Activated T-cell treated with anti-CD3 and anti-CD28 coated beads, Interleukin-2, amount 50 U/mL, for 72 hours (primary cell): ENCODE results near the gene VDAC1. TPM values are rescaled to one million over a fixed set of nuclear protein-coding genes. Genes with fewer than 3 reads are reported as not detected.
A peak's percentile ranks its signal among the peaks of the same experiment; 100 is the strongest.

Experiments
- ATAC-seq, 2 donors: fragments of 150-1000 bp; cut with Tn5 transposase; replicated peaks in 1 of 2; 2 replicates each; pipeline ENCODE4 v1.10.0; 2021; ENCODE audit warnings: moderate library complexity in 2 of 2, mild to moderate bottlenecking in 1 of 2
- DNase-seq, 2 donors: peaks; one replicate each; pipeline ENCODE4 v3.0.0; 2021 to 2022; ENCODE audit warnings: mixed read lengths in 1 of 2
- H3K27ac Mint-ChIP-seq: one replicate; pipeline ENCODE4 v1.8.0; 2022; ENCODE audit warnings: mild to moderate bottlenecking, moderate library complexity, mixed read lengths
- H3K27me3 Mint-ChIP-seq: one replicate; pipeline ENCODE4 v1.8.0; 2022; ENCODE audit warnings: low read depth, mixed read lengths
- H3K36me3 Mint-ChIP-seq, 2 donors: one replicate each; pipeline ENCODE4 v1.8.0; 2022; ENCODE audit warnings: mixed read lengths in 2 of 2, mild to moderate bottlenecking in 1 of 2; ENCODE audit not compliant: insufficient read depth in 2 of 2
- H3K4me1 Mint-ChIP-seq: one replicate; pipeline ENCODE4 v1.8.0; 2022; ENCODE audit warnings: low read depth, mixed read lengths
- H3K4me3 Mint-ChIP-seq, 2 donors: one replicate each; pipeline ENCODE4 v1.8.0; 2022; ENCODE audit warnings: mild to moderate bottlenecking in 2 of 2, mixed read lengths in 2 of 2, moderate library complexity in 2 of 2
- H3K9me3 Mint-ChIP-seq, 2 donors: one replicate each; pipeline ENCODE4 v1.8.0; 2022; ENCODE audit warnings: mixed read lengths in 2 of 2
- total RNA-seq, 2 donors: library from RNA; stranded (reverse); gene quantifications; one replicate each; pipeline ENCODE4 v1.2.3, GENCODE V29; 2022

Gene VDAC1
- total RNA-seq, 2 donors from 2014 or later = 252 to 258 TPM

DNA sequence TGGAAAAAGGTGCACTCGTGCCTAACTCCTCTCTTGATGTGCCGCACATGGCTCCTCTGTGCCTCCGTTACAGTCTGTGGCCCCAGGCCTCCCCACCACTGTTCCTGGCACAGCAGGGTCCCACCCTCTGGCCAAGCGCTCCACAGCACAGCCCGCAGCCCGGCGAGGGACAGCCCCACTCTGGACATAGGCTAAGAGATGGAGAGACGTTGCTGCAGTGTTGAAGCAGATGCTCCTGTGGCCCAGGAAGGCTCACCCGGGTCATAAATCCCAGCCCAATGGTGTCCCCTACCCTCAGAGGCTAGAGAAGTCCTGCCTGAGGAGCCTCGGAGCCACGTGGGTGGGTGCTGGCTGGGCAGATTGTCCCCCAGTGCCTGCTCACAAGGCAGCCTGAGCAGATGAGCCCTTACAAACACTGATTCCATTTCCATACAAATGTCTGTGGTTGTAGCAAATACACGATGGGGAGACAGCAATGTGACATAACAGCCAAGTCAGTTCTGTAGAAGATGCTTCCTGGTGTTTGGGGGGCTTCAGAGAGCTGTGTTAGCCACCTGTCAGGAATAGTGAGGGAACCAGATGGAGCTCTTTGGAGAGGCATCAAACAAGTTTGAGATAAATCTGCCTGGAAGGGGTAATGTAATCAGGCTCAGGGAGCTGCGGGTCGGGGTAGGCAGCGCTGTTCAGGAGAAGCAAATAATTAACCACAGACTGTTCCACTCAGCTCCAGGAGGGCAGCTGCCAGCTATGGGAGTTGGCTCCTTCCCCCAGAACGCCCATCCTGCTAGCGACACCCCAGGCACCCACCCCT, 78.1 kb downstream of the VDAC1 start:
- no peaks in the 10 kb centered on the region for H3K9me3 Mint-ChIP-seq
- peaks cover 52% of the 10 kb centered on the region for H3K4me1 Mint-ChIP-seq
- no peak for DNase-seq
- no peak for ATAC-seq
- H3K36me3 Mint-ChIP-seq = no peaks in the 10 kb centered on the region
- no peak overlapping the region for H3K4me3 Mint-ChIP-seq
- peaks cover 9% of the 10 kb centered on the region for H3K27me3 Mint-ChIP-seq
- H3K27ac Mint-ChIP-seq = no peak overlapping the region

DNA sequence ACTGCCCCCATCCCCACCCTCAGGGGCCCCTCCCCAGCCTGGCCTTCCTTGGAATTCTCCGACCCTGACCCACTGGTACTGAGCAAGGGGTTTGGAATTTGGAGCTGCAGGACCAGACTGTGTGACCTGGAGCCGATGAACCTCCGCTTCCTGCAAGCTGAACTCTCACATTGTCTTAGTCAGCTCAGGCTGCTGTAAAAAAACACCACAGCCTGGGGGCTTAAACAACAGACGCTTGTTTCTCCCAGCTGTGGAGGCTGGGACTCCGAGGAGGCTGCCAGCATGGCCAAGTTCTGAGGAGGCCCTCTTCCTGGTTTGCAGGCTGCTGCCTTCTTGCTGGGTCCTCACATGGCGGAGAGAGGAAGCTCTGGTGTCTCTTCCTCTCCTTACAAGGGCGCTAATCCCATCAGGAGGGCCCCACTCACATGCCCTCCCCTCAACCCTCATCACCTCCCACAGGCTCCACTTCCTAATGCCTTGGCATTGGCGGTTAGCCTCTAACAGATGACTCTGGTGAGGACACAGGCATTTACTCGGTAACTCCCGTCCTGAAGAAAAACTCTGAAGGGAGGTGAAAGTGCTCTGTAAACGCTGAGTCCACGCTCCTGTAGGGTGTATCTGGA, 78.8 kb downstream of the VDAC1 start:
- DNase-seq (no peak), ATAC-seq (no peak)
- Mint-ChIP-seq H3K9me3 (no peaks in the 10 kb centered on the region), H3K27me3 (peaks cover 9% of the 10 kb centered on the region), H3K4me1 (peaks cover 47% of the 10 kb centered on the region), H3K27ac (no peak overlapping the region), H3K36me3 (no peaks in the 10 kb centered on the region), H3K4me3 (no peak overlapping the region)

DNA sequence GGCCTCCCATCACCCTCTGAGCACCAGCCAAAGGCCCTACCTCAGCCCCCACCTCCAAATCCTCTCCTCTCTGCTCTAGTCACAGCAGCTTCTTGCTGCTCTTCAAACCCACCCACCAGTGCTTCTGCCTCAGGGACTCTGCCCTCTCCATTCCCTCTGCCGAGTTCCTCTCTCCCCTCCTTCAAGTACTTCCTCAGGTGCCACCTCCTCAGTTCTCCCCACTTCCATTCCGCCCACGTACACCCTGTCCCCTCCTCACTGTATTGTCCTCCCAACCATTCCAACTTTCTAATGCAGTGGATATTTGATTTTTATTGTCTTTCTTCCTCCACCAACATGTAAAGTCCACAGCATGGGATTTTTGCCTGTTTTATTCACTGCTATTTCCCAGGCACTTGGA, 79.5 kb downstream of the VDAC1 start:
- H3K36me3 Mint-ChIP-seq = no peaks in the 10 kb centered on the region
- peaks cover 9% of the 10 kb centered on the region for H3K27me3 Mint-ChIP-seq
- H3K9me3 Mint-ChIP-seq = no peaks in the 10 kb centered on the region
- H3K27ac Mint-ChIP-seq = no peak overlapping the region
- H3K4me1 Mint-ChIP-seq = peaks cover 47% of the 10 kb centered on the region
- ATAC-seq (no peak), DNase-seq (no peak)
- no peak overlapping the region for H3K4me3 Mint-ChIP-seq

DNA sequence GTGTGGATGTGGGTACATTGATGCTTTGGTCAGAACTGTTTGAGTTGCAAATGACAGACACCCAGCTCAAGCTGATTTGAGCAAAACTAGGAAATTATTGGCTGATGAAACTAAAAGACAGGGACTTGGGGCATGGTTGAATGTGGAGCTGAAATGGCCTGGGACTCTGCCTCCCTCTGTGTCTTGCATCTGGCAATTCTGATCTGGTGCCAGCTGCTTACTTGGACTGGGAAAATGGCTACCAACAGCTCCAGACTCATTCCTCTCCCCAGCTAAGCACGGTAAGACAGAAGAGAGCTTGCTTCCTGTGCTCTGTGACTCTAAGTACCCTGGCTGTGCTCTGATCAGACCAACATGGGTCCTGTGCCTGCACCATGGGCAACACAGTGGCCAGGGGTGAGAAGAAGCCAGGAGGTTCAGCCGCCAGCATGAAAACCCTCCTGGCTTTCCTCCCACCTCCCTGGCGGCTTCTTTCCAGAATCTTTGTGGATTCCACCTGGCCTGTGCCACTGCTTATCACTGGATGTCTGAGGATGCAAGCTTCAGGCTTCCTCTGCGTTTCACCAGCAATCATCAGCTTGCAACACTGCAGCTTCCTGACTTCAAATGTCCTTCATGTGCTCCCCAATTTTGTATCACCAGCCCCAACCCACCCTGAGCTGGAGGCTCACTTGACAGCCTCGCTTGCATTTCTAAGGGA, 80.4 kb downstream of the VDAC1 start:
- DNase-seq (no peak), ATAC-seq (peak in 1 of 2 donors; percentile 35)
- H3K36me3 Mint-ChIP-seq = no peaks in the 10 kb centered on the region
- peaks cover 9% of the 10 kb centered on the region for H3K27me3 Mint-ChIP-seq
- H3K9me3 Mint-ChIP-seq = no peaks in the 10 kb centered on the region
- no peak overlapping the region for H3K4me3 Mint-ChIP-seq
- no peak overlapping the region for H3K27ac Mint-ChIP-seq
- H3K4me1 Mint-ChIP-seq = peaks cover 47% of the 10 kb centered on the region

DNA sequence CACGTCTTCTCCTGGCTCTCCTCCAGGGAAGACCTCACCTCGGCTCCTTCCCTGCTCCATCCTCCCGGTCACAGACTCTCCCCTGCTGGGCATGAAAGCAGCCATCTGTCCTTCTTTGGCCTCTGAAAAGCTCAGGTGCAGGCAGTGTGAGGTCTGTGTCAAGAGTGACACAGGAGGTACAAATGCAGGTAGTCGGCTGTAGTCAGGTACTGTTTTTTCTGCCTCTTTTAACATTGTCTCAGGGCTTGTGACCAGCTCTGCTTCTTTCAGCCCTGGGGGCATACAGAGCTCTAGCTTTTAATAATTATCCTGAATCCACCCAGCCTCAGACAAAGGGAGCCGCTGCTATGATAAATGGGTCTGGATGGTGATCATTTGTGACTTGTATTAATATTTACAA, 82.8 kb downstream of the VDAC1 start:
- H3K27me3 Mint-ChIP-seq = peaks cover 9% of the 10 kb centered on the region
- H3K27ac Mint-ChIP-seq = no peak overlapping the region
- H3K4me1 Mint-ChIP-seq = peaks cover 35% of the 10 kb centered on the region
- ATAC-seq (no peak), DNase-seq (no peak)
- no peaks in the 10 kb centered on the region for H3K9me3 Mint-ChIP-seq
- no peaks in the 10 kb centered on the region for H3K36me3 Mint-ChIP-seq
- no peak overlapping the region for H3K4me3 Mint-ChIP-seq

Other genes starting within 250 kb of the VDAC1 start
- gene C5orf15, start 36.4 kb downstream of the VDAC1 start, total RNA-seq = 10 to 100 TPM; 21.8 to 22.8 TPM
- gene TCF7, start 109.7 kb upstream of the VDAC1 start, total RNA-seq = 100 to 1,000 TPM; 142 to 265 TPM
- 100 to 1,000 TPM; 201 to 238 TPM for gene SKP1, start 172.0 kb upstream of the VDAC1 start, total RNA-seq
- 100 to 1,000 TPM; 158 to 176 TPM for gene PPP2CA, start 221.1 kb upstream of the VDAC1 start, total RNA-seq